HTERT RPE-1 (cell line): ENCODE measurements around the gene RAD9A.

ENCODE experiments used
- in situ Hi-C: fragments of 300-500 bp; cut with MboI; formaldehyde crosslinking; loops from 4 replicates; pipeline ENCODE4 v1.14.3; 2020; ENCODE audit warnings: low sequenced_read_pairs

RAD9A gene

DNA sequence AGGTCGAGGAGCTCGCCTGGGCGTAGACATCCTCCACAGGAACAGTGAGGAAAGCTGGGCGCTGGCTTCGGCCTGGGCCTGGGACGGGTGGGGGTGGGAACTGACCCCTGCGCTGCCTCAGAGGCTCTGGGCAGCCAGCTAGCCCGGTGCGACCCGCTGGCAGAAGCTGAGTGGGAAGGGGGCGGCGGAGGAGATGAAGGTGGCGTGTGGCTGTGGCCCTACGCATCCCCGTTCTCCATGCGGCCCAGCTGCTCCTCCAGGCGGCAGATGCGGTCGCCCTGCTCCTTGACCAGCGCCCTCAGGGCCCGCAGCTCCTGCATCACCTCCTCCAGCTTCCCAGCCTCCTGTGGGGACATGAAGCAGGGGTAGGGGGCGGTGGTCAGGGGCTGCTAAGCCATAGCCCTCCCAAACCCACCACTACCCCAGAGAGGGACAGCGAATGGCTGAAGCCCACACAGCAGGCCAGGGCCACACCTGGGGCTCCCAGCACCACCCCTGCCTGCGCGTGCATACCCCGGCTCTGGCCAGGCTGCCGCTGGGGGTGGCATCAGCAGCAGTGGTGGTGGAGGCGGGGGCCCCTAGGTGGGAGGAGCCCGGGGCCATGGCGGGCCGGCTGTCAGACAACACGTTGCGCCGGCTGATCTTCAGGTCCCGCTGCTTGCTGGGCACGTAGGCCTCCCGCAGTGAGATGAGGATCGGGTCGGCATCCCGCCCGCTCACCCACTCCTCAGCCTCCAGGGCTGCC, 46.5 kb downstream of the RAD9A start:
- in situ Hi-C loops, result no loop called here

DNA sequence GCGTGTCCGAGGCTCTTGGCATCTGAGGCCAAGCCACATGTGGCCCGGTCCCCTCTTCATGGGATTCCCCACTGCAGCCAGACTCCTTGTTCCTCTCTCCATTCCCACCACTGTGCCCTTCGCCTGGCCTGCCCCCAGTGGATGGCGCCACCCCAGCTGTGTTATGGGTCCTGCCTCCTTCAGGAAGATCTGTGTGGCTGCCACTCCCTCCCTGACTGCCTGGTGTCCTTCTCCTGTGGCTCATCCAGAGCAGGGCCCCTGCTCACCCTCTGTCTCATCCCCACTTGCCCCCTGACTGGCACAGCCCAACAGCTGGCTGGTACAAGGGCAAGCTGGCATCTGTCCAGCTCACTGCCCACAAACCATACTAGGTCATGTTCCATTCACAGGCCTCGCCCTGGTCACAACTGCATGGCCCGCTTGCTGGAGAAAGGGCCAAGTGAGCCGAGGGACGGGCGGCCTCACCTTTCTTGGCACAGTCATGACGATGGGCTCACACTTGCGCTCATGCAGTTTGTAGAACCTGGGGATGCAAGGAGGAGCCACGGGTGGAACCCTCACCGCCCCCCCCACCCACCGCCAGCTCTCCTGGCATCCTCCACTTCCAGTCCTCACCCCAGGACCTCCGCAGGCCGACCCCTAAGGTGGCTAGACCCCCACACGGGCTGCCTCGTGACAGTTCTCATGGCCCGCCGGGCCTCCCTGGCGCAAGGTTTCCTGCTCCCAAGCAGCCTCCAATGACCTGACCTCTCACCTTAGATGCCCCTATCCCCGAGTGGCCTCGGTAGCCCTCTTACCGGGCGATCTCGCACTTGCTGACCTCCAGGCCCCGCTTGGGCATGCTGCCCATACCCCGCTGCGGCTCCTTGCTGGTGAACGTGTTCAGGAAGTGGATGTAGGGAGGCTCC, 47.8 kb downstream of the RAD9A start:
- in situ Hi-C loops, result no loop called here

DNA sequence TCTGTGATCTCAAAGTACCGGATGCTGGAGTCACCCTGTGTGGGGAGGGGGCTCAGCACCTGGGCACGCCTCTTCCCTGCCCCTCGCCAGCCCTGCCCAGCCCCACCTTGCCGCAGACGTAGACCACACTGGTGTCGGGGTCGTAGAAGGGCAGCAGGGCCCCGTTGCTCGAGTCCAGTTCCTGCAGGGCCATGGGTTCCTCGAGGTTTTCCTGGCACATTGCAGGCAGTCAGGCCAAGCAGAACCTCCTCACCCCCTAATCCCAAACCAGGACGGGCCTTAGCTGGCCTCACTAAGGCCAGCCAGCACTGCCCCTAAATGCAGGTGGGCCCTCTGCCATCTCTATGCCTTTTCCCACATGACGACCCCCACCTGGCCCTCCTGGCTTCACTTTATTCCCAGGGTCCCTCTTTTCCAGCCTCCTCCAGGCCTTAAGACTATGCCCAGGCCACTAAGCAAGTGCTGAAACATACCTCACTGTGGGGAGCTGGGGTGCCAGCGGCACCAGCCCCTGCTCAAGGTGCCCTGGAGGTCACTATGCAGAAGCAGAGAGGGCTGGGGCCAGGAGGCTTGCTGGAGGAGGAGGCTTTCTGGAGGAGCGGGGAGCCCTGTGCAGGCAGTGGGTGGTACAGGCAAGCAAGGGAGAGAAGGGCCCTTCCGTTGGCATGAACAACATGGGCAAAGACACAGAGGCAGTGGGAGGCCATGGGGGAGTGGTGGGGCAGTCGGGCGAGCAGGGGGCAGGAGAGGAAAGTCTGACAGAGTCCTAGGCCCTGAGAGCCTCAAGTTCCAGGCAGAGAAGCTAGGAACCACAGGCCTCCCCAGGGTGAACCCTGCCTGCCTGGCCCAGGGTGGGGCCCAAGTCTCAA, 48.7 kb downstream of the RAD9A start:
- in situ Hi-C loops, result no loop called here

DNA sequence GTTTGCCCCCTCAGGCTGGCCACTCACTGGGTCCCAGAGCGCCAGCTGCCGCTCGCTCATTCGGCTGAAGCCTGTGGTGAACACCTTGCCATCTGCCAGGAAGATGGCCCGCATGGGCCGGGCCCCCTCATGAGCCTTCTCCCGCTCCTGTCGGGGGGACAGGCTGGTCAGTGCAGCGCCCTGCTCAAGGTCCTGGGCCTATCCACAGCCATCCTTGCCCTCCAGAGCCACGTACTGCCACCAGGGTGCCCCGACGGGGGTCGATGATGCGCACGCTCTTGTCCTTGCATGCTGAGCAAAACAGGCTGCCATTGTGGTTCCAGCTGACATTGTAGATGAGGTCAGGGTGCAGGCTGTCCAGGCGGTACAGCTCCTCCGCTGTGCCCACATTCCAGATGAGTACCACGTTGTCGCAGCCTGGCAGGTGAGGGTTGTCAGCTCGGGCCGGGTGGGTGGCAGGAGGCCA, 49.3 kb downstream of the RAD9A start:
- in situ Hi-C loops, result no loop called here

DNA sequence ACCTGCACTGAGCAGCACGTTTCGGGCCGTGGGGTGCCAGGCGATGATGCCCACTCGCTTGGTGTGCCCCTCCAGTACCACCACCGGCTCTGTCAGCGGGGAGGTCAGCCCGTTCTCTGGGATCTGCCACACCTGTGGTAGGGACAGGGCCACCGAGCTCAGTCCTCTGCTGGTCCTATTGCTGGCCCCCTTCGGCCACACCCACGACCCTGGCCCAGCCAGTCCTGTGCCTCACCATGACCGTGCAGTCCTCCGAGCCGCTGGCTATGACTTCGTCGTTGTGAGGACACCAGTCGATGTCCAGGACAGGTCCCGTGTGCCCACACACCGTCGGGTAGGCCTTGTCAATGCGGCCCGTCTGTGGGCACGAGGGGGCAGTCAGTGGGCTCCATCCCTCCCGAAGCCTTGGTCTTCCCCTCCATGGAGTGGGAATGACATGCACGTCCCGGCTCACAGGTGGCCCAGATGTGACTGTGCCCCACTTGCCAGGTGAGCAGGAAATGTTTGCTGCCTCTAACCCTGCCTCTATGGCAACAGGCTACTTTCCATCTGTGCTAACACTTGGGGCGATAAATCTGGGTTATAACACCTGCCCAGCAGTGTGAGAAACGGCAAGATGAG, 50.1 kb downstream of the RAD9A start:
- in situ Hi-C loops, result no loop called here

DNA sequence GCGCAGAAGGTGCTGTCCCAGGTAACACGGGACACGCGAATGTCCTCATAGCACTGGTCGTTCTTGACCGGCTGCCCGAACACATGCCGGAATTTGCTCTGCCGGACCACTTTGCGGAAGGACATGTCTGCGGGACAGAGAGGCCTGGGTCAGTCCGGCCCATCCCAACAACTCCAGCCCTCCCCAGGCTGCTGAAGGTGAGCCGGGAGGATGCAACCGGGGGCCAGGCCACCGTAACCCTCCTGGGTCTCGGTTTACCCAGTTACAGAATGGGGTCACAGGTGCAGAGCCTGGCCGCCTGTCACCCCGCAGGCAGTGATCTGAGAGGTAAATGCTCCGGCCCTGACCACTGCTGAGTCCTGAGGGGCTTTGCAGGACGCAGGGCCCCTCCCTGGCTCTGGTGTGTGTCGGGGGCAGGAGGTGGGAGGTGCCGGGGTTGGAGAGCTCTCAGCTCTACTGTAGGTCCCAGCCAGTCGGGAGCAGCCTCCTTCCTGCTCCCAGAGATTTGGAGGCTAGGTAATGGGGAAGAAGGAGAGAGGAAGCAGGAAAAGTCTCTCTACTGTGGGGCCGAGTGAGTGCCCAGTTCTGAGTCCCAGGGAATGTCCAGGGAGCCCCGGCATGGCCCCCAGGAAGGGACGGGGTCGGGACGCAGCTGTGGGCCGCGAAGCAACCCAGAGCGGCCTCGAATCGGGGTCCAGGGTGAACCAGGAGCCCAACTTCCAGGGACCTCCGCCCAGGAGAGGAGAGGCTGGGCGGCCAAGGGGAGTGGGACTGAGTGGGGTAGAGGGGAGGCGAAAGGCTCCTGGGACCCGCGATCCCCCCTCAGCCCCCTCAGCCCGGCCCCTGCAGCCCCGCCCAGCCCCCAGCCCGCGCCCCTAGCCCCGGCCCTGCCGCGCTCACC, 51.0 kb downstream of the RAD9A start:
- in situ Hi-C loops, result no loop called here

DNA sequence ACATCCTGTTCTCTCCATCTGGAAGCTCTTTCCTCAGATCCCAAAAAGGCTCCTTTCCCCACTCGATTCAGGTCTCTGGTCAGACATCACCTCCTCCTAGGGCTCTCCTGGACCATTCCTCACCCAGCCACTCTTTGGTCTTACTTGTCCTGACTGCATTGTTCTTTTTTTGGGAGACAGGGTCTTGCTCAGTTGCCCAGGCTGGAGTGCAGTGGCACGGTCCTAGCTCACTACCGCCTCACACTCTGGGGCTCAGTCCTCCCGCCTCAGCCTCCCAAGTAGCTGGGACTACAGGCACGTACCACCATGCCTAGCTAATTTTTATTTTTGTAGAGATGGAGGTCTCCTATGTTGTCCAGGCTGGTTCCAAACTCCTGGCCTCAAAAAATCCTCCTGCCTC, 53.7 kb downstream of the RAD9A start:
- in situ Hi-C loops, result no loop called here
